HepG2 (cell line): ENCODE data around the gene CAMK2G. TPM values are rescaled to one million over a fixed set of nuclear protein-coding genes. Genes with fewer than 3 reads are reported as not detected.

ENCODE experiments used
- CREM ChIP-seq, 2 experiments: sonication (generic) in 1 of 2; formaldehyde crosslinking in 1 of 2; IDR thresholded peaks; 2 replicates each; pipeline versions ENCODE4 v1.4.0 to v1.6.1; 2016 to 2020; ENCODE audit warnings: antibody characterized with exemption in 1 of 2, mild to moderate bottlenecking in 1 of 2, missing genetic modification reagents in 1 of 2
- FOSL2 ChIP-seq: sonication (generic); formaldehyde crosslinking; IDR thresholded peaks from 2 replicates; pipeline ENCODE4 v1.4.0; 2020; ENCODE audit warnings: missing genetic modification reagents
- FOXK2 ChIP-seq: fragments of 450-650 bp; IDR thresholded peaks from 2 replicates; pipeline ENCODE4 v1.6.1; 2016
- KLF11 ChIP-seq: IDR thresholded peaks from 2 replicates; pipeline ENCODE4 v1.6.1; 2016; ENCODE audit warnings: missing compliant biosample characterization
- MATR3 ChIP-seq: sonication (generic); formaldehyde crosslinking; IDR thresholded peaks from 2 replicates; pipeline ENCODE4 v1.4.0; 2020; ENCODE audit warnings: missing genetic modification reagents
- MIXL1 ChIP-seq: IDR thresholded peaks from 2 replicates; pipeline ENCODE4 v1.6.1; 2016
- SAFB2 ChIP-seq: sonication (generic); formaldehyde crosslinking; IDR thresholded peaks from 2 replicates; pipeline ENCODE4 v1.5.1; 2020; ENCODE audit warnings: missing genetic modification reagents, low read depth, mild to moderate bottlenecking, borderline replicate concordance
- SALL2 ChIP-seq: sonication (generic); formaldehyde crosslinking; IDR thresholded peaks from 2 replicates; pipeline ENCODE4 v1.8.1; 2023; ENCODE audit warnings: mild to moderate bottlenecking, missing genetic modification reagents, inconsistent platforms
- SMC3 ChIP-seq: IDR thresholded peaks from 2 replicates; pipeline ENCODE4 v1.6.1; 2011; ENCODE audit warnings: low read length, improper control_type of control experiment
- SRSF9 ChIP-seq: fragments of 200-400 bp; formaldehyde crosslinking; IDR thresholded peaks from 2 replicates; pipeline ENCODE4 v1.6.1; 2018; ENCODE audit warnings: borderline replicate concordance, mild to moderate bottlenecking, low read depth, low read length; ENCODE audit not compliant: insufficient read depth, poor library complexity, severe bottlenecking
- SUZ12 ChIP-seq: fragments of 150-350 bp; IDR thresholded peaks from 2 replicates; pipeline ENCODE4 v1.6.1; 2014; ENCODE audit warnings: low read depth, low read length
- TP53 ChIP-seq: sonication (generic); formaldehyde crosslinking; conservative IDR thresholded peaks from 2 replicates; pipeline ENCODE4 v1.4.0; 2020; ENCODE audit warnings: missing genetic modification reagents
- ZBTB38 ChIP-seq: sonication (generic); formaldehyde crosslinking; IDR thresholded peaks from 2 replicates; pipeline ENCODE4 v1.5.1; 2020; ENCODE audit warnings: mild to moderate bottlenecking, missing genetic modification reagents
- ZFP90 ChIP-seq: sonication (generic); formaldehyde crosslinking; IDR thresholded peaks from 2 replicates; pipeline ENCODE4 v1.8.0; 2022; ENCODE audit warnings: missing genetic modification reagents, mild to moderate bottlenecking, inconsistent platforms, borderline replicate concordance
- ZIK1 ChIP-seq: sonication (generic); formaldehyde crosslinking; IDR thresholded peaks from 2 replicates; pipeline ENCODE4 v1.5.0; 2020; ENCODE audit warnings: mild to moderate bottlenecking, low read depth, missing genetic modification reagents, borderline replicate concordance
- ZNF207 ChIP-seq: fragments of 450-650 bp; IDR thresholded peaks from 2 replicates; pipeline ENCODE4 v1.6.1; 2016; ENCODE audit warnings: antibody characterized with exemption, borderline replicate concordance
- ZNF296 ChIP-seq: sonication (generic); formaldehyde crosslinking; conservative IDR thresholded peaks from 2 replicates; pipeline ENCODE4 v1.5.0; 2020; ENCODE audit warnings: mild to moderate bottlenecking, missing genetic modification reagents
- ZNF543 ChIP-seq: sonication (generic); formaldehyde crosslinking; IDR thresholded peaks from 2 replicates; pipeline ENCODE4 v1.4.0; 2020; ENCODE audit warnings: mild to moderate bottlenecking, missing genetic modification reagents
- ZNF777 ChIP-seq: sonication (generic); formaldehyde crosslinking; IDR thresholded peaks from 2 replicates; pipeline ENCODE4 v1.4.0; 2020; ENCODE audit warnings: missing genetic modification reagents
- ZNF841 ChIP-seq: sonication (generic); formaldehyde crosslinking; IDR thresholded peaks from 2 replicates; pipeline ENCODE4 v1.8.1; 2023; ENCODE audit warnings: missing genetic modification reagents, borderline replicate concordance
- polyA plus RNA-seq, 8 experiments: library from polyadenylated mRNA; depleted of rRNA in 3 of 8; stranded (reverse) in 7 of 8; unstranded in 1 of 8; fragments of >200 nt; fragmentation: Illumina TruSeq in 4 of 8; extraction: Trizol in 4 of 8; gene quantifications; 2 replicates each; pipeline versions ENCODE4 v1.2.1 to v1.2.3, GENCODE V29; 2011 to 2016; ENCODE audit warnings: low read depth in 4 of 8, missing spikeins in 1 of 8, mixed read lengths in 1 of 8; ENCODE audit not compliant: insufficient read depth in 1 of 8
- total RNA-seq, 5 experiments: library from RNA; depleted of rRNA; stranded (reverse); fragments of >200 nt; fragmentation: Illumina TruSeq; extraction: Trizol; gene quantifications; 2 replicates each; pipeline ENCODE4 v1.2.3, GENCODE V29; 2016; ENCODE audit warnings: low read depth in 1 of 5
- TF ChIP-seq, protein P1 (sequence below): sonication (generic); formaldehyde crosslinking; IDR thresholded peaks from 2 replicates; pipeline ENCODE4 v1.9.0; 2021; ENCODE audit warnings: missing genetic modification reagents, mild to moderate bottlenecking, borderline replicate concordance
- TF ChIP-seq, protein P2 (sequence below): IDR thresholded peaks from 2 replicates; pipeline ENCODE4 v1.6.1; 2016
- TF ChIP-seq, protein P3 (sequence below): sonication (generic); formaldehyde crosslinking; IDR thresholded peaks from 2 replicates; pipeline ENCODE4 v1.8.0; 2022; ENCODE audit warnings: mild to moderate bottlenecking, missing genetic modification reagents
- TF ChIP-seq, protein P4 (sequence below): IDR thresholded peaks from 2 replicates; pipeline ENCODE4 v1.6.1; 2012; ENCODE audit warnings: low read length, improper control_type of control experiment

CAMK2G gene
- total and polyA plus RNA-seq, 2 of the 13 experiments (the other 11 are each of a cell fraction or from before 2014, with no cell fraction given): 15.9 to 18.8 TPM

- TF ChIP-seq MATR3 (CRISPR knock-in tag) (no peak), ZNF543 (CRISPR knock-in tag) (peak; percentile 64; the same call in 1 of the 2 replicates), ZNF841 (CRISPR knock-in tag) (no peak), FOXK2 (no peak), ZBTB38 (0 out of 2 replicates have a peak, but pooled peaks have one; percentile 0), FOSL2 (CRISPR knock-in tag) (0 out of 2 replicates have a peak, but pooled peaks have one; percentile 41), ZNF777 (CRISPR knock-in tag) (peak; percentile 59; the same call in 1 of the 2 replicates), TP53 (no peak), ZFP90 (CRISPR knock-in tag) (0 out of 2 replicates have a peak, but pooled peaks have one; percentile 56), CREM (IDR thresholded peaks at IDR 0.05) (peak; percentile 64; the same call in 1 of the 2 replicates), CREM (CRISPR knock-in tag; IDR thresholded peaks at IDR 0.05) (no peak), MIXL1 (CRISPR knock-in tag) (peak; percentile 69), SAFB2 (CRISPR knock-in tag) (no peak), KLF11 (CRISPR knock-in tag) (no peak), ZNF207 (no peak), SALL2 (CRISPR knock-in tag) (peak; percentile 47; the same call in 1 of the 2 replicates), ZIK1 (CRISPR knock-in tag) (no peak), SMC3 (peak; percentile 33), SRSF9 (no peak), SUZ12 (no peak), ZNF296 (CRISPR knock-in tag) (no peak)
- TF ChIP-seq, protein P1, sequence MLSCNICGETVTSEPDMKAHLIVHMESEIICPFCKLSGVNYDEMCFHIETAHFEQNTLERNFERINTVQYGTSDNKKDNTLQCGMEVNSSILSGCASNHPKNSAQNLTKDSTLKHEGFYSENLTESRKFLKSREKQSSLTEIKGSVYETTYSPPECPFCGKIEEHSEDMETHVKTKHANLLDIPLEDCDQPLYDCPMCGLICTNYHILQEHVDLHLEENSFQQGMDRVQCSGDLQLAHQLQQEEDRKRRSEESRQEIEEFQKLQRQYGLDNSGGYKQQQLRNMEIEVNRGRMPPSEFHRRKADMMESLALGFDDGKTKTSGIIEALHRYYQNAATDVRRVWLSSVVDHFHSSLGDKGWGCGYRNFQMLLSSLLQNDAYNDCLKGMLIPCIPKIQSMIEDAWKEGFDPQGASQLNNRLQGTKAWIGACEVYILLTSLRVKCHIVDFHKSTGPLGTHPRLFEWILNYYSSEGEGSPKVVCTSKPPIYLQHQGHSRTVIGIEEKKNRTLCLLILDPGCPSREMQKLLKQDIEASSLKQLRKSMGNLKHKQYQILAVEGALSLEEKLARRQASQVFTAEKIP: no peak
- TF ChIP-seq, protein P2, sequence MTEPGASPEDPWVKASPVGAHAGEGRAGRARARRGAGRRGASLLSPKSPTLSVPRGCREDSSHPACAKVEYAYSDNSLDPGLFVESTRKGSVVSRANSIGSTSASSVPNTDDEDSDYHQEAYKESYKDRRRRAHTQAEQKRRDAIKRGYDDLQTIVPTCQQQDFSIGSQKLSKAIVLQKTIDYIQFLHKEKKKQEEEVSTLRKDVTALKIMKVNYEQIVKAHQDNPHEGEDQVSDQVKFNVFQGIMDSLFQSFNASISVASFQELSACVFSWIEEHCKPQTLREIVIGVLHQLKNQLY (CRISPR knock-in tag): peak; percentile 61; the same call in 1 of the 2 replicates
- TF ChIP-seq, protein P3, sequence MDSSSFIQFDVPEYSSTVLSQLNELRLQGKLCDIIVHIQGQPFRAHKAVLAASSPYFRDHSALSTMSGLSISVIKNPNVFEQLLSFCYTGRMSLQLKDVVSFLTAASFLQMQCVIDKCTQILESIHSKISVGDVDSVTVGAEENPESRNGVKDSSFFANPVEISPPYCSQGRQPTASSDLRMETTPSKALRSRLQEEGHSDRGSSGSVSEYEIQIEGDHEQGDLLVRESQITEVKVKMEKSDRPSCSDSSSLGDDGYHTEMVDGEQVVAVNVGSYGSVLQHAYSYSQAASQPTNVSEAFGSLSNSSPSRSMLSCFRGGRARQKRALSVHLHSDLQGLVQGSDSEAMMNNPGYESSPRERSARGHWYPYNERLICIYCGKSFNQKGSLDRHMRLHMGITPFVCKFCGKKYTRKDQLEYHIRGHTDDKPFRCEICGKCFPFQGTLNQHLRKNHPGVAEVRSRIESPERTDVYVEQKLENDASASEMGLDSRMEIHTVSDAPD: no peak
- TF ChIP-seq, protein P4, sequence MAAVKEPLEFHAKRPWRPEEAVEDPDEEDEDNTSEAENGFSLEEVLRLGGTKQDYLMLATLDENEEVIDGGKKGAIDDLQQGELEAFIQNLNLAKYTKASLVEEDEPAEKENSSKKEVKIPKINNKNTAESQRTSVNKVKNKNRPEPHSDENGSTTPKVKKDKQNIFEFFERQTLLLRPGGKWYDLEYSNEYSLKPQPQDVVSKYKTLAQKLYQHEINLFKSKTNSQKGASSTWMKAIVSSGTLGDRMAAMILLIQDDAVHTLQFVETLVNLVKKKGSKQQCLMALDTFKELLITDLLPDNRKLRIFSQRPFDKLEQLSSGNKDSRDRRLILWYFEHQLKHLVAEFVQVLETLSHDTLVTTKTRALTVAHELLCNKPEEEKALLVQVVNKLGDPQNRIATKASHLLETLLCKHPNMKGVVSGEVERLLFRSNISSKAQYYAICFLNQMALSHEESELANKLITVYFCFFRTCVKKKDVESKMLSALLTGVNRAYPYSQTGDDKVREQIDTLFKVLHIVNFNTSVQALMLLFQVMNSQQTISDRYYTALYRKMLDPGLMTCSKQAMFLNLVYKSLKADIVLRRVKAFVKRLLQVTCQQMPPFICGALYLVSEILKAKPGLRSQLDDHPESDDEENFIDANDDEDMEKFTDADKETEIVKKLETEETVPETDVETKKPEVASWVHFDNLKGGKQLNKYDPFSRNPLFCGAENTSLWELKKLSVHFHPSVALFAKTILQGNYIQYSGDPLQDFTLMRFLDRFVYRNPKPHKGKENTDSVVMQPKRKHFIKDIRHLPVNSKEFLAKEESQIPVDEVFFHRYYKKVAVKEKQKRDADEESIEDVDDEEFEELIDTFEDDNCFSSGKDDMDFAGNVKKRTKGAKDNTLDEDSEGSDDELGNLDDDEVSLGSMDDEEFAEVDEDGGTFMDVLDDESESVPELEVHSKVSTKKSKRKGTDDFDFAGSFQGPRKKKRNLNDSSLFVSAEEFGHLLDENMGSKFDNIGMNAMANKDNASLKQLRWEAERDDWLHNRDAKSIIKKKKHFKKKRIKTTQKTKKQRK: no peak
- TF ChIP-seq, all 625 proteins: peak for 209
These were observed 33.8 kb downstream of the CAMK2G start (continued) for GRCh38 chr10:73840403-73841060.
